ENCODE data around the gene SPRYD3.

Gene SPRYD3

DNA sequence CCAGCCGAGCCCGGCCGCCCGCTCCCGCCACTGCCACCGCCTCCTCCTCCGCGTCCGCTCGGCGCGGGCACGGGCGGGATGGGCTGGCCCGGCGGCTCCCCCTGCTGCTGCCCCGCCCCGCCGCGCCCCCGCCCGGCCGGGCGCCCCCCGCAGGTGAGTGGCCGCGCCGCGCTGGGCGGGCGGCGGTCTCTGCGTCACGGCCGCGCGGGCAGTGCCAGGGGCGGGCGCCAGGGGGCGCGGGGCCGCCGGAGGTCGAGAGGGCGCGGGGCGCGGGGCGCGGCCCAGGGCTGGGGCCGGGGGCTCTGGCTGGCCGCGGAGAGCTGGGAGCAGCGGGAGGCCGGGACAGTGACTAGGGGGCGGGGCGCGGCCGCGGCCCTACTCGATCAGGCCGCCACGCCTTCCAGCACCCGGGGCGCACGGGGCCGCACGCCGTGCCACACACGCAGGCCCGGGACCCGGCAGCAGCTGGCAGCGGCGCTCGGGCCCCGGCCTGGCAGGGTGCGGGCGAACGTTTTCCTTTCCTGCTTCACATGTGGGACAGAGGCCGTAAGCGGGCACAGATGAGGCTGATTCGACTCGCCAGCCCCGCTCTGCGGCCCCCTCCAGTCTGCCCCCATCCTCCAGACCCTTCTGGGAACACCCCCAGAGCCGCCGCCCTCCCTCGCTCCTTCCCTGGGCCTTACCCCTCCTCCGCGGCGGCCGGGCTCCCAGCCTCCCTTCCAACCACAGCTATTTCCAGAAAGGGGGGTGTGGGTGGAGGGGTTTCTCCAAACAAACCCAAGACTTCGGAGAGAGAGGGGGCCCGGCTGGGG is 31.8 kb downstream of the SPRYD3 start:
- peak overlapping the region; percentile 84; the same call in 1 of the 2 replicates for H3K27ac ChIP-seq (ENCODE audit: extremely low read depth, low read depth, low read length)
- peaks cover 0 to 14% of the 10 kb centered on the region in 2 experiments; a peak in 1 of 3 replicates for H3K36me3 ChIP-seq (ENCODE audit: control insufficient read depth in 2 of 2, insufficient read depth in 1 of 2, low read length in 2 of 2)
- H3K4me3 ChIP-seq (ENCODE audit: low read depth, low read length) = peak overlapping the region; percentile 65
- CTCF ChIA-PET = interaction anchor here (0.6 to 2.4 kb wide), 21 partner anchors 8 to 963 kb away, joined by 3 to 16 read pairs (median 4); partner anchors contain the start of genes EIF4B and ESPL1
- peaks cover 32% of the 10 kb centered on the region for H3K4me1 ChIP-seq (ENCODE audit: control insufficient read depth, insufficient read depth, low read length)
- H3K9me3 ChIP-seq (ENCODE audit: control insufficient read depth, insufficient read depth, low read depth, low read length) = no peaks in the 10 kb centered on the region
- POLR2A ChIA-PET = interaction anchor here (0.5 to 2.1 kb wide), 9 partner anchors 10 to 125 kb away, joined by 3 to 11 read pairs (median 4); partner anchors contain the start of genes EIF4B and SPRYD3
- TF ChIP-seq BCL11A (tag by site-specific recombination; IDR thresholded peaks at IDR 0.05; ENCODE audit: low read depth) (0 out of 2 replicates have a peak, but pooled peaks have one; percentile 33), ZBTB20 (tag by site-specific recombination; IDR thresholded peaks at IDR 0.05) (peak; percentile 97), ZNF423 (tag by site-specific recombination; IDR thresholded peaks at IDR 0.05) (0 out of 2 replicates have a peak, but pooled peaks have one; percentile 8), ZBTB48 (tag by site-specific recombination; IDR thresholded peaks at IDR 0.05) (peak; percentile 24; the same call in 1 of the 2 replicates), ZNF561 (tag by site-specific recombination; IDR thresholded peaks at IDR 0.05; ENCODE audit: borderline replicate concordance) (peak; percentile 82; the same call in 1 of the 2 replicates), SP2 (tag by site-specific recombination; IDR thresholded peaks at IDR 0.05) (peak; percentile 68), GLIS1 (tag by site-specific recombination; IDR thresholded peaks at IDR 0.05) (peak; percentile 49), ZNF660 (tag by site-specific recombination; IDR thresholded peaks at IDR 0.05) (peak; percentile 39; the same call in 1 of the 2 replicates), KLF10 (tag by site-specific recombination; IDR thresholded peaks at IDR 0.05) (peak; percentile 78), ZBTB8A (tag by site-specific recombination; IDR thresholded peaks at IDR 0.05) (0 out of 2 replicates have a peak, but pooled peaks have one; percentile 47), WT1 (tag by site-specific recombination; IDR thresholded peaks at IDR 0.05) (peak; percentile 51), SP3 (tag by site-specific recombination; IDR thresholded peaks at IDR 0.05) (peak; percentile 51), ZFHX2 (tag by site-specific recombination; conservative IDR thresholded peaks at IDR 0.05) (peak; percentile 82), ZNF398 (tag by site-specific recombination; IDR thresholded peaks at IDR 0.05) (peak; percentile 81), ZNF341 (tag by site-specific recombination; IDR thresholded peaks at IDR 0.05; ENCODE audit: low read depth) (peak; percentile 57), ZSCAN30 (tag by site-specific recombination; IDR thresholded peaks at IDR 0.05) (peak; percentile 81), ZXDB (tag by site-specific recombination; IDR thresholded peaks at IDR 0.05) (0 out of 2 replicates have a peak, but pooled peaks have one; percentile 18), GLIS2 (tag by site-specific recombination; IDR thresholded peaks at IDR 0.05) (peak; percentile 87), TSHZ1 (tag by site-specific recombination; IDR thresholded peaks at IDR 0.05; ENCODE audit: borderline replicate concordance) (no peak), ZNF521 (tag by site-specific recombination; IDR thresholded peaks at IDR 0.05) (no peak), PATZ1 (tag by site-specific recombination; IDR thresholded peaks at IDR 0.05) (peak; percentile 72), ZNF24 (tag by site-specific recombination; IDR thresholded peaks at IDR 0.05) (no peak), KLF8 (tag by site-specific recombination; IDR thresholded peaks at IDR 0.05) (peak; percentile 61)
- TF ChIP-seq, protein P1, sequence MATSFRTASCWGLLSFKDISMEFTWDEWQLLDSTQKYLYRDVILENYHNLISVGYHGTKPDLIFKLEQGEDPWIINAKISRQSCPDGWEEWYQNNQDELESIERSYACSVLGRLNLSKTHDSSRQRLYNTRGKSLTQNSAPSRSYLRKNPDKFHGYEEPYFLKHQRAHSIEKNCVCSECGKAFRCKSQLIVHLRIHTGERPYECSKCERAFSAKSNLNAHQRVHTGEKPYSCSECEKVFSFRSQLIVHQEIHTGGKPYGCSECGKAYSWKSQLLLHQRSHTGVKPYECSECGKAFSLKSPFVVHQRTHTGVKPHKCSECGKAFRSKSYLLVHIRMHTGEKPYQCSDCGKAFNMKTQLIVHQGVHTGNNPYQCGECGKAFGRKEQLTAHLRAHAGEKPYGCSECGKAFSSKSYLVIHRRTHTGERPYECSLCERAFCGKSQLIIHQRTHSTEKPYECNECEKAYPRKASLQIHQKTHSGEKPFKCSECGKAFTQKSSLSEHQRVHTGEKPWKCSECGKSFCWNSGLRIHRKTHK (tag by site-specific recombination; IDR thresholded peaks at IDR 0.05) = no peak
- TF ChIP-seq, protein P2, sequence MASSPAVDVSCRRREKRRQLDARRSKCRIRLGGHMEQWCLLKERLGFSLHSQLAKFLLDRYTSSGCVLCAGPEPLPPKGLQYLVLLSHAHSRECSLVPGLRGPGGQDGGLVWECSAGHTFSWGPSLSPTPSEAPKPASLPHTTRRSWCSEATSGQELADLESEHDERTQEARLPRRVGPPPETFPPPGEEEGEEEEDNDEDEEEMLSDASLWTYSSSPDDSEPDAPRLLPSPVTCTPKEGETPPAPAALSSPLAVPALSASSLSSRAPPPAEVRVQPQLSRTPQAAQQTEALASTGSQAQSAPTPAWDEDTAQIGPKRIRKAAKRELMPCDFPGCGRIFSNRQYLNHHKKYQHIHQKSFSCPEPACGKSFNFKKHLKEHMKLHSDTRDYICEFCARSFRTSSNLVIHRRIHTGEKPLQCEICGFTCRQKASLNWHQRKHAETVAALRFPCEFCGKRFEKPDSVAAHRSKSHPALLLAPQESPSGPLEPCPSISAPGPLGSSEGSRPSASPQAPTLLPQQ (tag by site-specific recombination; IDR thresholded peaks at IDR 0.05) = 0 out of 2 replicates have a peak, but pooled peaks have one; percentile 30
